Measurements from ENCODE around the gene NBDY. TPM values are rescaled to one million over a fixed set of nuclear protein-coding genes. Genes with fewer than 3 reads are reported as not detected.

NBDY gene
- total and polyA plus RNA-seq, 2 of the 4 experiments (the other 2 are of a cell fraction): 3.2 to 61.5 TPM

DNA sequence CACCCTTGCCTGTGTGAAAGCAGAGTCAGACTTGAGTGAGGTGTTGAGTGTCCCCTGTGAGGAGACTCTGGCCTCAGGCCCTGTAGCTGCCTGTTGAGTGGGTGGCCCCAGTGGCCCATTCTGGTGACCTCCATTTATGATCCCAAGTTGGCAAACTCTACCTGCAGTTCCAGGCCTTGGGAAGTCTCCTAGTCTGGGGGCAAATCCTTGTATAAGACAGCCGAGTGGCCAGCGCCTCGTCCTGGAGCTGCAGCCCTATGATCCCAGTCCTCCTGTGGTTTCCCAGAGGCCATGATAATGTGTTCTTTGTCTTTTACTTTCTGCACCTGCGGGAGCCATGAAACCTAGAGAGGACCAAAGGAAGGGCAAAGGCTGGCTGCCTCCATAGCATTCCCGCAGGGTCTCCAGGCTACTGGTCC lies 58.7 kb downstream of the NBDY start:
- no peak overlapping the region for H3K14ac ChIP-seq (replicated peaks; ENCODE audit: low read depth, low read length)
- H4K91ac ChIP-seq (ENCODE audit: insufficient read depth, low read depth, low read length): no peak overlapping the region
- TF ChIP-seq RAD21 (IDR thresholded peaks at IDR 0.05; ENCODE audit: low read length) (no peak), ELK1 (IDR thresholded peaks at IDR 0.05; ENCODE audit: borderline replicate concordance, low read depth, low read length) (no peak), NFE2L2 (IDR thresholded peaks at IDR 0.05; ENCODE audit: low read depth, low read length) (no peak), POLR2A (IDR thresholded peaks at IDR 0.05; ENCODE audit: low read depth, low read length) (no peak), USF2 (IDR thresholded peaks at IDR 0.05; ENCODE audit: low read depth, low read length) (no peak), CEBPB (IDR thresholded peaks at IDR 0.05; ENCODE audit: low read depth, low read length) (no peak), RFX5 (IDR thresholded peaks at IDR 0.05; ENCODE audit: low read depth, low read length) (no peak), CHD1 (IDR thresholded peaks at IDR 0.05; ENCODE audit: low read depth, low read length) (no peak)
- no peak overlapping the region for H3K27ac ChIP-seq (ENCODE audit: insufficient read depth, low read length)
- H2BK5ac ChIP-seq (ENCODE audit: low read depth, low read length, poor library complexity, severe bottlenecking): no peak overlapping the region
- dilution Hi-C loops (cut with HindIII; ENCODE audit: low sequenced_read_pairs, unreplicated experiment): no loop called here
- H4K8ac ChIP-seq (ENCODE audit: low read depth in 2 of 2, low read length in 2 of 2): no peak overlapping the region
- ChIA-PET POLR2A (ENCODE audit: unreplicated experiment) (no interaction called here), CTCF (interaction anchor here (0.6 kb wide), 1 partner anchor 500 kb away, joined by 3 read pairs; no protein-coding TSS in a partner anchor)
- H3K27me3 ChIP-seq (ENCODE audit: control insufficient read depth, insufficient read depth, low read length): no peaks in the 10 kb centered on the region
- H3K18ac ChIP-seq (ENCODE audit: low read depth, low read length): no peak overlapping the region
- BruUV-seq (replicated peaks): no TSS peak
- no peaks in the 10 kb centered on the region; the same call in 1 of the 2 replicates for H3K9me1 ChIP-seq (ENCODE audit: insufficient read depth, low read length)
- in situ Hi-C loops (cut with MboI; ENCODE audit: low sequenced_read_pairs): no loop called here
- no peak overlapping the region for H3K9ac ChIP-seq (ENCODE audit: low read depth, low read length)
- H2AK5ac ChIP-seq (ENCODE audit: low read depth, low read length): no peak overlapping the region
- no CpG with 5 or more reads among the region's 5 CpGs for WGBS, 2 experiments (ENCODE audit: extremely low coverage in 2 of 2, insufficient read length in 1 of 2)
- no peak overlapping the region for H2BK120ac ChIP-seq (ENCODE audit: low read depth, low read length)
- H3K36me3 ChIP-seq (ENCODE audit: control insufficient read depth, insufficient read depth, low read length): peaks cover 6% of the 10 kb centered on the region; the same call in 1 of the 2 replicates
- no peak overlapping the region for H3K4me3 ChIP-seq (ENCODE audit: insufficient read depth, low read depth, low read length)
- ATAC-seq (ENCODE audit: low read depth): no peak
- H3K9me3 ChIP-seq (ENCODE audit: control insufficient read depth, insufficient read depth, low read length): no peaks in the 10 kb centered on the region
- H2AFZ ChIP-seq (replicated peaks; ENCODE audit: low read length, poor library complexity): no peak overlapping the region
- H3K23ac ChIP-seq (ENCODE audit: low read depth, low read length): no peak overlapping the region
- no peaks in the 10 kb centered on the region; the same call in 1 of the 2 replicates for H4K20me1 ChIP-seq (ENCODE audit: insufficient read depth, low read length)
- intact Hi-C loops (cut with micrococcal nuclease): no loop called here
- no peak overlapping the region for H2BK15ac ChIP-seq (ENCODE audit: low read depth, low read length)
- H3K56ac ChIP-seq (ENCODE audit: extremely low read depth, insufficient read depth, low read length): no peak overlapping the region
- no peak overlapping the region for H2AK9ac ChIP-seq (replicated peaks; ENCODE audit: low read depth, low read length, poor library complexity)
- no peak overlapping the region for H3K4ac ChIP-seq (ENCODE audit: low read depth, low read length)
- H2BK20ac ChIP-seq (ENCODE audit: low read depth, low read length): no peak overlapping the region
- no peak for DNase-seq
- 0 out of 4 replicates have a peak, but pooled peaks cover 0 to 3% of the 10 kb centered on the region in 2 experiments for H3K79me1 ChIP-seq (ENCODE audit: low read depth in 1 of 2, low read length in 2 of 2)
- no peak overlapping the region for H3K4me2 ChIP-seq (ENCODE audit: low read depth, low read length)
- H3K4me1 ChIP-seq (ENCODE audit: control insufficient read depth, insufficient read depth, low read length): no peaks in the 10 kb centered on the region
- no peak overlapping the region for H4K5ac ChIP-seq (ENCODE audit: low read depth, low read length)

Measured in IMR-90 (cell line).